ENCODE measurements around the gene SDK1.

DNA sequence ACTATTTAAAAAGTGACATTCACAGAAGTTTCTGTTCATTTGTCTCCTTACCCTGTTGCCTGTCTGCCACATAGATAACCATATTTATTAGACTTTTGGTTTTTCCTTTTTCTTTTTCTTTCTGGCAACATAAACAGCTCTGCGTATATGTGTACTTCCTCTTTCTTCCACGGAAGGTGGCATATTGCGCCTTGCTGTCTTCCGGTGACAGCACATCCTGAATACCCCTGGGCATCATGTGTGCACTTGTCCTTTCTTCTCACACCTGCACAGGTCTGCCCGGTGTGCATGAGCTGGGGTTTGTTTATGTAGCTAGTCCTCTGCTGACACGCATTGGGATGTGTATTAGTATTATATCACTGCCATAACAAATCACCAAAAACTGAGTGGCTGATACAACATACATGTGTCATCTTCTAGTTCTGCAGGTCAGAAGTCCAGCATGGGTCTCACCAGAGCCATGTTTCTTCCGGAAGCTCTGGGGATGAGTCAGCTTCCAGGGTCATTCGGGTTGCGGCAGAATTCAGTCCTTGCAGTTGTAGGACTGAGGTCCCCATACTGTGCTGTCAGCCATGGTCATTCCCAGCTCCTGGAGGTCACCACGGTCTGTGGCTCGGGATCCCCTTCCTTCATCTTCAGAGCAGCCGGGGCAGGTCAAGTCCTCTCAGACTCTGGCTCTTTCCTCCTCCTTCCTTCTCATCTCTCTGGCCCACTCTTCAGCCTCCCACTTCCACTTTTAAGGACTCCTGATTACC is 785.1 kb downstream of the SDK1 start:
- TF ChIP-seq, protein P1, sequence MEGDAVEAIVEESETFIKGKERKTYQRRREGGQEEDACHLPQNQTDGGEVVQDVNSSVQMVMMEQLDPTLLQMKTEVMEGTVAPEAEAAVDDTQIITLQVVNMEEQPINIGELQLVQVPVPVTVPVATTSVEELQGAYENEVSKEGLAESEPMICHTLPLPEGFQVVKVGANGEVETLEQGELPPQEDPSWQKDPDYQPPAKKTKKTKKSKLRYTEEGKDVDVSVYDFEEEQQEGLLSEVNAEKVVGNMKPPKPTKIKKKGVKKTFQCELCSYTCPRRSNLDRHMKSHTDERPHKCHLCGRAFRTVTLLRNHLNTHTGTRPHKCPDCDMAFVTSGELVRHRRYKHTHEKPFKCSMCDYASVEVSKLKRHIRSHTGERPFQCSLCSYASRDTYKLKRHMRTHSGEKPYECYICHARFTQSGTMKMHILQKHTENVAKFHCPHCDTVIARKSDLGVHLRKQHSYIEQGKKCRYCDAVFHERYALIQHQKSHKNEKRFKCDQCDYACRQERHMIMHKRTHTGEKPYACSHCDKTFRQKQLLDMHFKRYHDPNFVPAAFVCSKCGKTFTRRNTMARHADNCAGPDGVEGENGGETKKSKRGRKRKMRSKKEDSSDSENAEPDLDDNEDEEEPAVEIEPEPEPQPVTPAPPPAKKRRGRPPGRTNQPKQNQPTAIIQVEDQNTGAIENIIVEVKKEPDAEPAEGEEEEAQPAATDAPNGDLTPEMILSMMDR (IDR thresholded peaks at IDR 0.05) = no peak
- TF ChIP-seq POLR2A (IDR thresholded peaks at IDR 0.05) = no peak
